ENCODE measurements around the gene WDR20.

- TF ChIP-seq JUN (CRISPR knock-in tag; IDR thresholded peaks at IDR 0.05) (no peak), CTCF (IDR thresholded peaks at IDR 0.05) (no peak), RELA (CRISPR knock-in tag; IDR thresholded peaks at IDR 0.05; ENCODE audit: borderline replicate concordance) (no peak), ZNF138 (CRISPR knock-in tag; conservative IDR thresholded peaks at IDR 0.05) (no peak), SMAD4 (CRISPR knock-in tag; IDR thresholded peaks at IDR 0.05) (no peak), OVOL2 (CRISPR knock-in tag; IDR thresholded peaks at IDR 0.05; ENCODE audit: borderline replicate concordance) (no peak), ZNF281 (CRISPR knock-in tag; IDR thresholded peaks at IDR 0.05) (no peak), USF2 (CRISPR knock-in tag; IDR thresholded peaks at IDR 0.05) (no peak), ATF3 (CRISPR knock-in tag; conservative IDR thresholded peaks at IDR 0.05) (no peak), MAX (CRISPR knock-in tag; IDR thresholded peaks at IDR 0.05) (no peak), PREB (CRISPR knock-in tag; IDR thresholded peaks at IDR 0.05; ENCODE audit: borderline replicate concordance) (no peak), ZBTB21 (CRISPR knock-in tag; IDR thresholded peaks at IDR 0.05; ENCODE audit: borderline replicate concordance) (no peak)
Observed at GRCh38 chr14:102225936-102226335, 86.2 kb downstream of the WDR20 start.

Measured in WTC11 (cell line).